Transverse colon (tissue), 4 donors: ENCODE measurements around the gene TMC3.

Source experiments
- CTCF ChIP-seq, 5 experiments: fragments of 200-600 bp in 3 of 5; fragments of 450-650 bp in 2 of 5; sonication (generic) in 3 of 5; IDR thresholded peaks; 1 replicate in 2 of 5; 2 replicates in 3 of 5; pipeline ENCODE4 v1.5.1; 2016 to 2017; ENCODE audit warnings: antibody characterized with exemption in 5 of 5, inconsistent platforms in 3 of 5, mild to moderate bottlenecking in 2 of 5, moderate library complexity in 1 of 5
- POLR2A ChIP-seq: fragments of 450-650 bp; IDR thresholded peaks from one replicate; pipeline ENCODE4 v1.6.1; 2016; ENCODE audit warnings: antibody characterized with exemption, mild to moderate bottlenecking, moderate library complexity
- POLR2AphosphoS5 ChIP-seq, 3 donors: sonication (generic); formaldehyde crosslinking; IDR thresholded peaks; one replicate each; pipeline ENCODE4 v1.6.1; 2016; ENCODE audit warnings: antibody characterized with exemption in 3 of 3

GRCh38 chr15:81322676-81323253 lies 51.2 kb downstream of the TMC3 start:
- TF ChIP-seq CTCF (IDR thresholded peaks at IDR 0.05) (no peak), POLR2A (peak; percentile 37), POLR2AphosphoS5 (IDR thresholded peaks at IDR 0.05) (no peak)
